Endometrial microvascular endothelial cells (primary cell): ENCODE measurements around the gene AKR7A2. TPM values are rescaled to one million over a fixed set of nuclear protein-coding genes. Genes with fewer than 3 reads are reported as not detected.

Experiments used
- total RNA-seq: library from RNA; depleted of rRNA; stranded (reverse); fragments of >200 nt; gene quantifications from one replicate; pipeline ENCODE4 v1.2.3, GENCODE V29; 2015; ENCODE audit errors: inconsistent ontology term

Gene AKR7A2
- total RNA-seq, 1 donor from 2014 or later, result 69.9 TPM

Other genes starting within 250 kb of the AKR7A2 start
- 56.1 TPM for gene UBR4, start 101.9 kb downstream of the AKR7A2 start, total RNA-seq
- 85.6 TPM for gene EMC1, start 60.6 kb downstream of the AKR7A2 start, total RNA-seq
- 73.8 TPM for gene MRTO4, start 60.3 kb downstream of the AKR7A2 start, total RNA-seq
- not detected for gene AKR7A3, start 23.4 kb downstream of the AKR7A2 start, total RNA-seq
- 34.3 TPM for gene SLC66A1, start 182 bp upstream of the AKR7A2 start, total RNA-seq
- 146 TPM for gene CAPZB, start 173.4 kb upstream of the AKR7A2 start, total RNA-seq